ENCODE measurements around the gene KCNJ16. TPM values are rescaled to one million over a fixed set of nuclear protein-coding genes. Genes with fewer than 3 reads are reported as not detected.
A peak's percentile ranks its signal among the peaks of the same experiment; 100 is the strongest.

KCNJ16 gene
- polyA plus RNA-seq, 1 donor, result 12.7 TPM

- H3K9me3 ChIP-seq (ENCODE audit: control insufficient read depth, low read depth, low read length), result no peaks in the 10 kb centered on the region
- WGBS (ENCODE audit: insufficient coverage, low lambda C conversion rate), result 0% methylated on average over 3 of the region's 45 CpGs
- peaks cover 47% of the 10 kb centered on the region for H3K27me3 ChIP-seq (ENCODE audit: control insufficient read depth, insufficient read depth, low read length)
- no peaks in the 10 kb centered on the region for H3K36me3 ChIP-seq (ENCODE audit: control insufficient read depth, insufficient read depth, low read length)
- H3K4me3 ChIP-seq (ENCODE audit: low read length), result peak overlapping the region; percentile 57
- H3K27ac ChIP-seq (ENCODE audit: low read length), result peak overlapping the region; percentile 54
- DNase-seq, result peak; percentile 17 to 54
- peaks cover 5% of the 10 kb centered on the region for H3K4me1 ChIP-seq (ENCODE audit: control insufficient read depth, insufficient read depth, low read length)
Measured at GRCh38 chr17:70168044-70168976, 93.3 kb downstream of the KCNJ16 start.

GRCh38 chr17:70168977-70169708 is 94.1 kb downstream of the KCNJ16 start, which contains the start of gene KCNJ2:
Gene KCNJ2, plus strand, starts transcription at chr17:70169532. Its CDS starts 5,508 bp downstream, at chr17:70175040.
- H3K27ac ChIP-seq (ENCODE audit: low read length), result peak within 1 kb of the TSS; percentile 54
- no CpG with 5 or more reads among the region's 67 CpGs for WGBS (ENCODE audit: insufficient coverage, low lambda C conversion rate)
- H3K9me3 ChIP-seq (ENCODE audit: control insufficient read depth, low read depth, low read length), result no peaks in the 10 kb centered on the region
- peaks cover 51% of the 10 kb centered on the region for H3K27me3 ChIP-seq (ENCODE audit: control insufficient read depth, insufficient read depth, low read length)
- peak; percentile 57 to 84 for DNase-seq
- peaks cover 5% of the 10 kb centered on the region for H3K4me1 ChIP-seq (ENCODE audit: control insufficient read depth, insufficient read depth, low read length)
- peak within 1 kb of the TSS; percentile 57 for H3K4me3 ChIP-seq (ENCODE audit: low read length)
- H3K36me3 ChIP-seq (ENCODE audit: control insufficient read depth, insufficient read depth, low read length), result no peaks in the 10 kb centered on the region

GRCh38 chr17:70169709-70170597 is 94.9 kb downstream of the KCNJ16 start:
- H3K4me3 ChIP-seq (ENCODE audit: low read length), result peak overlapping the region; percentile 55
- 57% methylated on average over 4 of the region's 24 CpGs for WGBS (ENCODE audit: insufficient coverage, low lambda C conversion rate)
- no peaks in the 10 kb centered on the region for H3K36me3 ChIP-seq (ENCODE audit: control insufficient read depth, insufficient read depth, low read length)
- H3K9me3 ChIP-seq (ENCODE audit: control insufficient read depth, low read depth, low read length), result no peaks in the 10 kb centered on the region
- DNase-seq, result peak in 1 of 2 donors; percentile 6
- peaks cover 51% of the 10 kb centered on the region for H3K27me3 ChIP-seq (ENCODE audit: control insufficient read depth, insufficient read depth, low read length)
- peaks cover 5% of the 10 kb centered on the region for H3K4me1 ChIP-seq (ENCODE audit: control insufficient read depth, insufficient read depth, low read length)
- no peak overlapping the region for H3K27ac ChIP-seq (ENCODE audit: low read length)

GRCh38 chr17:70171159-70171558 is 96.1 kb downstream of the KCNJ16 start:
- no peaks in the 10 kb centered on the region for H3K9me3 ChIP-seq (ENCODE audit: control insufficient read depth, low read depth, low read length)
- no peaks in the 10 kb centered on the region for H3K36me3 ChIP-seq (ENCODE audit: control insufficient read depth, insufficient read depth, low read length)
- no peak overlapping the region for H3K27ac ChIP-seq (ENCODE audit: low read length)
- H3K27me3 ChIP-seq (ENCODE audit: control insufficient read depth, insufficient read depth, low read length), result peaks cover 51% of the 10 kb centered on the region
- no peak for DNase-seq
- peaks cover 5% of the 10 kb centered on the region for H3K4me1 ChIP-seq (ENCODE audit: control insufficient read depth, insufficient read depth, low read length)
- H3K4me3 ChIP-seq (ENCODE audit: low read length), result no peak overlapping the region
- 13% methylated on average over 2 of the region's 5 CpGs for WGBS (ENCODE audit: insufficient coverage, low lambda C conversion rate)

GRCh38 chr17:70172449-70172848 is 97.4 kb downstream of the KCNJ16 start:
- no peak overlapping the region for H3K4me3 ChIP-seq (ENCODE audit: low read length)
- H3K4me1 ChIP-seq (ENCODE audit: control insufficient read depth, insufficient read depth, low read length), result peaks cover 5% of the 10 kb centered on the region
- no peak overlapping the region for H3K27ac ChIP-seq (ENCODE audit: low read length)
- DNase-seq, result no peak
- H3K9me3 ChIP-seq (ENCODE audit: control insufficient read depth, low read depth, low read length), result no peaks in the 10 kb centered on the region
- no peaks in the 10 kb centered on the region for H3K36me3 ChIP-seq (ENCODE audit: control insufficient read depth, insufficient read depth, low read length)
- no CpG with 5 or more reads among the region's 2 CpGs for WGBS (ENCODE audit: insufficient coverage, low lambda C conversion rate)
- H3K27me3 ChIP-seq (ENCODE audit: control insufficient read depth, insufficient read depth, low read length), result peaks cover 48% of the 10 kb centered on the region

- no peak overlapping the region for H3K27ac ChIP-seq (ENCODE audit: low read length)
- no peak overlapping the region for H3K4me3 ChIP-seq (ENCODE audit: low read length)
- H3K27me3 ChIP-seq (ENCODE audit: control insufficient read depth, insufficient read depth, low read length), result peaks cover 45% of the 10 kb centered on the region
Measured at GRCh38 chr17:70172923-70173322, 97.9 kb downstream of the KCNJ16 start.

GRCh38 chr17:70173681-70174080 is 98.7 kb downstream of the KCNJ16 start:
- no peaks in the 10 kb centered on the region for H3K9me3 ChIP-seq (ENCODE audit: control insufficient read depth, low read depth, low read length)
- no peaks in the 10 kb centered on the region for H3K36me3 ChIP-seq (ENCODE audit: control insufficient read depth, insufficient read depth, low read length)
- no peak overlapping the region for H3K27ac ChIP-seq (ENCODE audit: low read length)
- no peak for DNase-seq
- WGBS (ENCODE audit: insufficient coverage, low lambda C conversion rate), result no CpG with 5 or more reads among the region's 4 CpGs
- H3K27me3 ChIP-seq (ENCODE audit: control insufficient read depth, insufficient read depth, low read length), result peaks cover 39% of the 10 kb centered on the region
- peaks cover 5% of the 10 kb centered on the region for H3K4me1 ChIP-seq (ENCODE audit: control insufficient read depth, insufficient read depth, low read length)
- no peak overlapping the region for H3K4me3 ChIP-seq (ENCODE audit: low read length)

More at GRCh38 chr17:70172923-70173322, 97.9 kb downstream of the KCNJ16 start:
- WGBS (ENCODE audit: insufficient coverage, low lambda C conversion rate), result no CpG with 5 or more reads among the region's 2 CpGs
- no peak for DNase-seq
- no peaks in the 10 kb centered on the region for H3K36me3 ChIP-seq (ENCODE audit: control insufficient read depth, insufficient read depth, low read length)
- no peaks in the 10 kb centered on the region for H3K9me3 ChIP-seq (ENCODE audit: control insufficient read depth, low read depth, low read length)
- H3K4me1 ChIP-seq (ENCODE audit: control insufficient read depth, insufficient read depth, low read length), result peaks cover 5% of the 10 kb centered on the region

- WGBS (ENCODE audit: insufficient coverage, low lambda C conversion rate), result 82% methylated on average over 4 of the region's 5 CpGs
- H3K9me3 ChIP-seq (ENCODE audit: control insufficient read depth, low read depth, low read length), result no peaks in the 10 kb centered on the region
- H3K27me3 ChIP-seq (ENCODE audit: control insufficient read depth, insufficient read depth, low read length), result peaks cover 4% of the 10 kb centered on the region
- H3K4me3 ChIP-seq (ENCODE audit: low read length), result no peak overlapping the region
- no peaks in the 10 kb centered on the region for H3K4me1 ChIP-seq (ENCODE audit: control insufficient read depth, insufficient read depth, low read length)
- H3K27ac ChIP-seq (ENCODE audit: low read length), result no peak overlapping the region
- no peak for DNase-seq
- no peaks in the 10 kb centered on the region for H3K36me3 ChIP-seq (ENCODE audit: control insufficient read depth, insufficient read depth, low read length)
Measured at GRCh38 chr17:70181376-70181775, 106.4 kb downstream of the KCNJ16 start.

GRCh38 chr17:70181866-70182265 is 106.8 kb downstream of the KCNJ16 start:
- Histone ChIP-seq H3K27me3 (ENCODE audit: control insufficient read depth, insufficient read depth, low read length) (peaks cover 4% of the 10 kb centered on the region), H3K4me3 (ENCODE audit: low read length) (no peak overlapping the region), H3K36me3 (ENCODE audit: control insufficient read depth, insufficient read depth, low read length) (no peaks in the 10 kb centered on the region), H3K9me3 (ENCODE audit: control insufficient read depth, low read depth, low read length) (no peaks in the 10 kb centered on the region), H3K27ac (ENCODE audit: low read length) (no peak overlapping the region), H3K4me1 (ENCODE audit: control insufficient read depth, insufficient read depth, low read length) (no peaks in the 10 kb centered on the region)
- DNase-seq, result no peak
- 88% methylated on average over 1 of the region's 3 CpGs for WGBS (ENCODE audit: insufficient coverage, low lambda C conversion rate)

GRCh38 chr17:70183508-70183907 is 108.5 kb downstream of the KCNJ16 start:
- WGBS (ENCODE audit: insufficient coverage, low lambda C conversion rate), result 96% methylated on average over 4 of the region's 4 CpGs

More at GRCh38 chr17:70183508-70183907, 108.5 kb downstream of the KCNJ16 start:
- Histone ChIP-seq H3K36me3 (ENCODE audit: control insufficient read depth, insufficient read depth, low read length) (no peaks in the 10 kb centered on the region), H3K9me3 (ENCODE audit: control insufficient read depth, low read depth, low read length) (no peaks in the 10 kb centered on the region), H3K4me3 (ENCODE audit: low read length) (no peak overlapping the region), H3K27me3 (ENCODE audit: control insufficient read depth, insufficient read depth, low read length) (no peaks in the 10 kb centered on the region), H3K4me1 (ENCODE audit: control insufficient read depth, insufficient read depth, low read length) (no peaks in the 10 kb centered on the region), H3K27ac (ENCODE audit: low read length) (no peak overlapping the region)
- DNase-seq, result no peak
